HG03439 (cell line): Measurements from ENCODE around the gene NSMF.

Experiments
- ATAC-seq: cut with Tn5 transposase; IDR thresholded peaks from one replicate; pipeline ENCODE4 v1.9.1; 2021; ENCODE audit warnings: mild to moderate bottlenecking, moderate library complexity; ENCODE audit not compliant: unreplicated experiment

NSMF gene

GRCh38 chr9:137449081-137449844 lies 9.9 kb downstream of the NSMF start:
- ATAC-seq, result no peak

- ATAC-seq, result no peak
These were observed 10.6 kb downstream of the NSMF start for GRCh38 chr9:137448602-137448962.

GRCh38 chr9:137447722-137448601 lies 11.2 kb downstream of the NSMF start:
- ATAC-seq, result no peak

GRCh38 chr9:137446851-137447471 lies 12.2 kb downstream of the NSMF start:
- ATAC-seq, result no peak

- ATAC-seq, result peak; percentile 4
These were observed 13.2 kb downstream of the NSMF start for GRCh38 chr9:137445930-137446431.

- peak; percentile 52 for ATAC-seq
These were observed 13.8 kb downstream of the NSMF start for GRCh38 chr9:137445275-137445807.

- ATAC-seq, result no peak
These were observed 14.9 kb downstream of the NSMF start for GRCh38 chr9:137444106-137444790.

GRCh38 chr9:137441935-137442321 lies 17.2 kb downstream of the NSMF start:
- no peak for ATAC-seq

GRCh38 chr9:137441289-137441934 lies 17.7 kb downstream of the NSMF start, which contains the start of gene ENTPD8:
TSS of gene ENTPD8 (minus strand) at chr9:137441357. CDS start at chr9:137438285, 3,072 bp downstream.
- no peak for ATAC-seq

- no peak for ATAC-seq
These were observed 19.9 kb downstream of the NSMF start for GRCh38 chr9:137439158-137439714.

- no peak for ATAC-seq
These were observed 20.5 kb downstream of the NSMF start for GRCh38 chr9:137438591-137439157.

GRCh38 chr9:137437691-137438590 lies 21.2 kb downstream of the NSMF start:
- no peak for ATAC-seq

GRCh38 chr9:137436761-137437600 lies 22.2 kb downstream of the NSMF start:
- ATAC-seq, result no peak

GRCh38 chr9:137435980-137436760 lies 23.0 kb downstream of the NSMF start:
- no peak for ATAC-seq

GRCh38 chr9:137435381-137435891 lies 23.7 kb downstream of the NSMF start:
- ATAC-seq, result no peak
